Peyer's patch (tissue), 4 donors: ENCODE measurements around the gene PRXL2B.

ENCODE experiments used
- CTCF ChIP-seq, 6 experiments: fragments of 450-650 bp in 4 of 6; fragments of 200-600 bp in 2 of 6; sonication (generic) in 1 of 6; IDR thresholded peaks; one replicate each; pipeline ENCODE4 v1.5.1; 2017 to 2019; ENCODE audit warnings: antibody characterized with exemption in 6 of 6, mild to moderate bottlenecking in 3 of 6, moderate library complexity in 1 of 6
- POLR2A ChIP-seq, 2 donors: fragments of 450-650 bp; IDR thresholded peaks; one replicate each; pipeline ENCODE4 v1.5.1; 2017; ENCODE audit warnings: antibody characterized with exemption in 2 of 2, mild to moderate bottlenecking in 2 of 2, moderate library complexity in 2 of 2

GRCh38 chr1:2589431-2590232 is 3.1 kb downstream of the PRXL2B start:
- no peak for TF ChIP-seq CTCF (IDR thresholded peaks at IDR 0.05)
- no peak for TF ChIP-seq POLR2A (IDR thresholded peaks at IDR 0.05)
